ENCODE data around the gene KRTAP10-12. TPM values are rescaled to one million over a fixed set of nuclear protein-coding genes. Genes with fewer than 3 reads are reported as not detected.

Gene KRTAP10-12
- total and polyA plus RNA-seq, 2 of the 13 experiments (the other 11 are each of a cell fraction or from before 2014, with no cell fraction given) = not detected

DNA sequence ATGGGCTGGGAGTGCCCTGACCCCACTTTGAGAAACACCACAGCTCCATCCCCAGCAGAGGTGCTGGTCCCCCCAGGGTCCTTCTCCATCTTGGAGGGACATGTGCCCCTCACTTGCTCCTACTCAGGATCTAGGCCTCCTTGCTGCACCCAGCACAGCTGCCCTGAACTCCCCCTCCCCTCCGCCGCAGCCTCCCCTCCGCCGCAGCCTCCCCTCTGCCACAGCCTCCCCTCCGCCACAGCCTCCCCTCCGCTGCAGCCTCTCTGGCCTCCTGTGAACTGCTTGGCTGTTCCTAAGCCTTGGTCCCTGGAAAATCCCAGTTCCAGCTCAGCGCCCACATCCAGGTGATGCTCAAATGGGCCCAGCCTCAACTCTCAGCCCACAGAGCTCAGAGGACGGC, 30.3 kb downstream of the KRTAP10-12 start (continued):
- TF ChIP-seq, protein P1, sequence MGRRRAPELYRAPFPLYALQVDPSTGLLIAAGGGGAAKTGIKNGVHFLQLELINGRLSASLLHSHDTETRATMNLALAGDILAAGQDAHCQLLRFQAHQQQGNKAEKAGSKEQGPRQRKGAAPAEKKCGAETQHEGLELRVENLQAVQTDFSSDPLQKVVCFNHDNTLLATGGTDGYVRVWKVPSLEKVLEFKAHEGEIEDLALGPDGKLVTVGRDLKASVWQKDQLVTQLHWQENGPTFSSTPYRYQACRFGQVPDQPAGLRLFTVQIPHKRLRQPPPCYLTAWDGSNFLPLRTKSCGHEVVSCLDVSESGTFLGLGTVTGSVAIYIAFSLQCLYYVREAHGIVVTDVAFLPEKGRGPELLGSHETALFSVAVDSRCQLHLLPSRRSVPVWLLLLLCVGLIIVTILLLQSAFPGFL (CRISPR knock-in tag; IDR thresholded peaks at IDR 0.05) = no peak
- TF ChIP-seq ZSCAN20 (CRISPR knock-in tag; IDR thresholded peaks at IDR 0.05; ENCODE audit: borderline replicate concordance) = no peak
- TF ChIP-seq ZNF737 (CRISPR knock-in tag; IDR thresholded peaks at IDR 0.05; ENCODE audit: borderline replicate concordance) = no peak
- TF ChIP-seq, protein P2, sequence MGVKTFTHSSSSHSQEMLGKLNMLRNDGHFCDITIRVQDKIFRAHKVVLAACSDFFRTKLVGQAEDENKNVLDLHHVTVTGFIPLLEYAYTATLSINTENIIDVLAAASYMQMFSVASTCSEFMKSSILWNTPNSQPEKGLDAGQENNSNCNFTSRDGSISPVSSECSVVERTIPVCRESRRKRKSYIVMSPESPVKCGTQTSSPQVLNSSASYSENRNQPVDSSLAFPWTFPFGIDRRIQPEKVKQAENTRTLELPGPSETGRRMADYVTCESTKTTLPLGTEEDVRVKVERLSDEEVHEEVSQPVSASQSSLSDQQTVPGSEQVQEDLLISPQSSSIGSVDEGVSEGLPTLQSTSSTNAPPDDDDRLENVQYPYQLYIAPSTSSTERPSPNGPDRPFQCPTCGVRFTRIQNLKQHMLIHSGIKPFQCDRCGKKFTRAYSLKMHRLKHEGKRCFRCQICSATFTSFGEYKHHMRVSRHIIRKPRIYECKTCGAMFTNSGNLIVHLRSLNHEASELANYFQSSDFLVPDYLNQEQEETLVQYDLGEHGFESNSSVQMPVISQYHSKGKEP (CRISPR knock-in tag; IDR thresholded peaks at IDR 0.05) = no peak
- TF ChIP-seq ZNF644 (CRISPR knock-in tag; IDR thresholded peaks at IDR 0.05; ENCODE audit: low read depth) = no peak
- no peak for TF ChIP-seq KDM5B (CRISPR knock-in tag; IDR thresholded peaks at IDR 0.05; ENCODE audit: borderline replicate concordance)
- TF ChIP-seq, protein P3, sequence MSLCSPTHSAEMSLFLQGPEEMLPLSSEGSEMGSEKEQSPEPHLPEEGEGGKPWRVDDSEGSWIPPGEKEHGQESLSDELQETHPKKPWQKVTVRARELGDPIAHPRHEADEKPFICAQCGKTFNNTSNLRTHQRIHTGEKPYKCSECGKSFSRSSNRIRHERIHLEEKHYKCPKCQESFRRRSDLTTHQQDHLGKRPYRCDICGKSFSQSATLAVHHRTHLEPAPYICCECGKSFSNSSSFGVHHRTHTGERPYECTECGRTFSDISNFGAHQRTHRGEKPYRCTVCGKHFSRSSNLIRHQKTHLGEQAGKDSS (CRISPR knock-in tag; IDR thresholded peaks at IDR 0.05; ENCODE audit: borderline replicate concordance, low read depth) = no peak
- TF ChIP-seq, protein P4, sequence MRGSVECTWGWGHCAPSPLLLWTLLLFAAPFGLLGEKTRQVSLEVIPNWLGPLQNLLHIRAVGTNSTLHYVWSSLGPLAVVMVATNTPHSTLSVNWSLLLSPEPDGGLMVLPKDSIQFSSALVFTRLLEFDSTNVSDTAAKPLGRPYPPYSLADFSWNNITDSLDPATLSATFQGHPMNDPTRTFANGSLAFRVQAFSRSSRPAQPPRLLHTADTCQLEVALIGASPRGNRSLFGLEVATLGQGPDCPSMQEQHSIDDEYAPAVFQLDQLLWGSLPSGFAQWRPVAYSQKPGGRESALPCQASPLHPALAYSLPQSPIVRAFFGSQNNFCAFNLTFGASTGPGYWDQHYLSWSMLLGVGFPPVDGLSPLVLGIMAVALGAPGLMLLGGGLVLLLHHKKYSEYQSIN (CRISPR knock-in tag; IDR thresholded peaks at IDR 0.05; ENCODE audit: borderline replicate concordance) = no peak

DNA sequence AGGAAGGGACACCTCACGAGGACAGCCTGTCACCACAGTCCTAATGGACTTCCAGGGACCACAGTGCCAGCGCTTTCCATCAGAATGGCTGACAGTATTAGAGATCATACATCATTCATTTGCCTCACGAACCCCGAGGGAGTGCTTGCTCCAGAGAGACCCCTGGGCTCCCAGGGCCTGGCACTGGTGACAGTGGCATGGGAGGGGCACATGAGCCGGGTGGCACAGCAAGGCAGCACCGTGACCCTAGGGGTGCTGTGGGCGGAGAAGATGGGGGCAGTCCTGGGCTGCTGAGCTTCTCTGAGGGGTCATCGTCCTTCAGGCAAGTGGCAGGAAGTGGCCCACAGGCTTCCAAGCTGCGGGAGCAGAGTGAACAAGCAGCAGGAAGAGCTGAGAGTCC, 30.8 kb downstream of the KRTAP10-12 start:
- Histone ChIP-seq H3K27me3 (ENCODE audit: control insufficient read depth in 1 of 2, insufficient read depth in 2 of 2, low read length in 2 of 2) (peaks cover 0 to 42% of the 10 kb centered on the region in 2 experiments; a peak in 3 of 5 replicates), H3K9ac (ENCODE audit: insufficient read depth, low read depth, low read length) (no peak overlapping the region), H4K20me1 (ENCODE audit: insufficient read depth, low read length) (no peaks in the 10 kb centered on the region), H2AFZ (ENCODE audit: low read length) (no peak overlapping the region), H3K79me2 (ENCODE audit: insufficient read depth, low read length) (no peaks in the 10 kb centered on the region), H3K36me3 (replicated peaks in 1 of 2; ENCODE audit: control insufficient read depth in 1 of 2, insufficient read depth in 2 of 2, low read length in 2 of 2) (no peaks in the 10 kb centered on the region), H3K4me3 (replicated peaks in 1 of 3; ENCODE audit: insufficient read depth in 1 of 3, low read depth in 2 of 3, low read length in 3 of 3) (no peak overlapping the region), H3K4me1 (ENCODE audit: insufficient read depth, low read length) (peaks cover 26% of the 10 kb centered on the region), H3K27ac (ENCODE audit: extremely low read length, insufficient read depth, low read length) (no peak overlapping the region), H3K9me3 (ENCODE audit: low read length) (no peaks in the 10 kb centered on the region), H3K4me2 (ENCODE audit: low read depth, low read length) (no peak overlapping the region)
- no peak for FAIRE-seq
- in situ Hi-C loops (cut with HindIII; ENCODE audit: extremely low pct_ligation_motif_present, low pct_unique_long_range_greater_than_20kb) = no loop called here
- ChIA-PET POLR2A (no interaction called here), CTCF (ENCODE audit: low intra/inter-chr PET ratio, low total read pairs) (no interaction called here)
- ATAC-seq = no peak
- TF ChIP-seq JUN (CRISPR knock-in tag; IDR thresholded peaks at IDR 0.05) = no peak
- TF ChIP-seq ZNF567 (CRISPR knock-in tag; IDR thresholded peaks at IDR 0.05; ENCODE audit: borderline replicate concordance) = no peak
- intact Hi-C loops (cut with micrococcal nuclease; ENCODE audit: unreplicated experiment) = no loop called here
- 17% methylated on average over 6 of the region's 9 CpGs for WGBS (ENCODE audit: low lambda C conversion rate)
- no peak for DNase-seq (ENCODE audit: low spot score)
- BruUV-seq (replicated peaks) = no TSS peak
